H1 (cell line): ENCODE data around the gene APBA2. TPM values are rescaled to one million over a fixed set of nuclear protein-coding genes. Genes with fewer than 3 reads are reported as not detected.

Source experiments
- CTCF ChIA-PET: fragments of 300-600 bp; sonication (Branson Sonifier 250); formaldehyde crosslinking; loops from one replicate; lab custom pipeline; 2021; ENCODE audit not compliant: partially characterized antibody; lab: Charles Lee
- POLR2A ChIA-PET: fragments of 300-600 bp; sonication (Branson Sonifier 250); formaldehyde crosslinking; loops from one replicate; lab custom pipeline; 2021; ENCODE audit warnings: inconsistent platforms; ENCODE audit not compliant: partially characterized antibody; lab: Charles Lee
- DNase-seq, 2 experiments: peaks; one replicate each; pipeline versions ENCODE4 v3.0.0 to v3.0.0-alpha.2; 2010 to 2022; ENCODE audit warnings: low spot score in 2 of 2, low read depth in 1 of 2, mixed read lengths in 1 of 2
- FAIRE-seq: peaks from 2 replicates; lab custom pipeline; 2011; peaks lifted over from hg19 to GRCh38; lab: Jason Lieb, UNC
- H2AFZ ChIP-seq: 2 replicates; pipeline ENCODE4 v1.8.1; 2012; ENCODE audit warnings: low read length, inconsistent platforms
- H2AK5ac ChIP-seq: 2 replicates; pipeline ENCODE4 v1.6.1; 2013; ENCODE audit warnings: low read depth, low read length
- H2BK120ac ChIP-seq: replicated peaks from 2 replicates; pipeline ENCODE3; 2013; ENCODE audit warnings: low read depth, low read length, inconsistent platforms
- H2BK12ac ChIP-seq: 2 replicates; pipeline ENCODE4 v1.6.1; 2013; ENCODE audit warnings: low read depth, low read length
- H2BK15ac ChIP-seq: 2 replicates; pipeline ENCODE4 v1.6.1; 2013; ENCODE audit warnings: low read length
- H2BK20ac ChIP-seq: 2 replicates; pipeline ENCODE4 v1.6.1; 2013; ENCODE audit warnings: low read length
- H2BK5ac ChIP-seq: 2 replicates; pipeline ENCODE4 v1.6.1; 2013; ENCODE audit warnings: low read depth, low read length
- H3K14ac ChIP-seq: 2 replicates; pipeline ENCODE4 v1.6.1; 2013; ENCODE audit warnings: inconsistent platforms; ENCODE audit not compliant: insufficient read length
- H3K18ac ChIP-seq: 2 replicates; pipeline ENCODE4 v1.6.1; 2013; ENCODE audit warnings: low read length; ENCODE audit errors: extremely low read depth
- H3K23ac ChIP-seq: 2 replicates; pipeline ENCODE4 v1.6.1; 2013; ENCODE audit warnings: inconsistent platforms; ENCODE audit not compliant: insufficient read length
- H3K23me2 ChIP-seq: 2 replicates; pipeline ENCODE4 v1.6.1; 2013; ENCODE audit warnings: low read depth, low read length
- H3K27ac ChIP-seq: 2 replicates; pipeline ENCODE4 v1.6.1; 2011; ENCODE audit warnings: low read depth, low read length, inconsistent platforms
- H3K27me3 ChIP-seq, 4 experiments: replicated peaks in 1 of 4; 1 replicate in 1 of 4; 2 replicates in 3 of 4; pipeline versions ENCODE4 v1.6.1 to v1.8.1; 2011 to 2013; ENCODE audit warnings: low read length in 3 of 4, mild to moderate bottlenecking in 3 of 4, inconsistent platforms in 2 of 4, mixed read lengths in 2 of 4, moderate library complexity in 1 of 4; ENCODE audit not compliant: control insufficient read depth in 3 of 4, insufficient read depth in 3 of 4; ENCODE audit errors: extremely low read depth in 1 of 4
- H3K36me3 ChIP-seq, 4 experiments: 2 replicates each; pipeline versions ENCODE4 v1.6.1 to v1.8.1; 2011 to 2013; ENCODE audit warnings: mild to moderate bottlenecking in 4 of 4, low read length in 3 of 4, moderate library complexity in 2 of 4, control low read depth in 1 of 4, inconsistent platforms in 1 of 4; ENCODE audit not compliant: insufficient read depth in 4 of 4, control insufficient read depth in 2 of 4
- H3K4ac ChIP-seq: replicated peaks from 2 replicates; pipeline ENCODE3; 2013; ENCODE audit warnings: low read length, low read depth, mixed read lengths, inconsistent platforms; ENCODE audit not compliant: insufficient read length
- H3K4me1 ChIP-seq, 4 experiments: replicated peaks in 1 of 4; 1 replicate in 1 of 4; 2 replicates in 3 of 4; pipeline versions ENCODE4 v1.6.1 to v1.8.1; 2011 to 2013; ENCODE audit warnings: low read length in 3 of 4, inconsistent platforms in 2 of 4, mixed read lengths in 1 of 4; ENCODE audit not compliant: insufficient read depth in 4 of 4, control insufficient read depth in 3 of 4
- H3K4me2 ChIP-seq, 2 experiments: 2 replicates each; pipeline versions ENCODE4 v1.6.1 to v1.8.1; 2011 to 2013; ENCODE audit warnings: low read depth in 2 of 2, low read length in 2 of 2, control low read depth in 1 of 2, inconsistent platforms in 1 of 2, mild to moderate bottlenecking in 1 of 2; ENCODE audit not compliant: insufficient read depth in 1 of 2
- H3K4me3 ChIP-seq, 4 experiments: fragments of 200-600, 300-600 bp in 1 of 4; sonication (generic), shearing (Covaris generic), sonication (Bioruptor Twin) in 1 of 4; 2 replicates each; pipeline versions ENCODE4 v1.5.1 to v1.8.1; 2011 to 2016; ENCODE audit warnings: low read length in 4 of 4, low read depth in 3 of 4, control low read depth in 2 of 4, inconsistent platforms in 2 of 4, mild to moderate bottlenecking in 2 of 4, mixed read lengths in 1 of 4, moderate library complexity in 1 of 4; ENCODE audit not compliant: insufficient read depth in 2 of 4; ENCODE audit errors: extremely low read depth in 1 of 4
- H3K56ac ChIP-seq: replicated peaks from 2 replicates; pipeline ENCODE3; 2013; ENCODE audit warnings: low read depth, mild to moderate bottlenecking, mixed read lengths, low read length, inconsistent platforms; ENCODE audit not compliant: insufficient read length
- H3K79me1 ChIP-seq: 2 replicates; pipeline ENCODE4 v1.6.1; 2013; ENCODE audit warnings: low read depth, low read length, control low read depth
- H3K79me2 ChIP-seq, 2 experiments: 2 replicates each; pipeline versions ENCODE4 v1.6.1 to v1.8.1; 2012 to 2013; ENCODE audit warnings: low read length in 2 of 2, mild to moderate bottlenecking in 2 of 2, inconsistent platforms in 1 of 2; ENCODE audit not compliant: insufficient read depth in 2 of 2, control insufficient read depth in 1 of 2
- H3K9ac ChIP-seq, 4 experiments: replicated peaks in 1 of 4; 1 replicate in 1 of 4; 2 replicates in 3 of 4; pipeline versions ENCODE4 v1.6.1 to v1.8.1; 2011 to 2013; ENCODE audit warnings: low read depth in 3 of 4, low read length in 3 of 4, control low read depth in 2 of 4, mild to moderate bottlenecking in 2 of 4, moderate library complexity in 2 of 4, inconsistent platforms in 1 of 4; ENCODE audit errors: extremely low read depth in 1 of 4
- H3K9me3 ChIP-seq, 2 experiments: 2 replicates each; pipeline versions ENCODE4 v1.6.1 to v1.8.1; 2012 to 2013; ENCODE audit warnings: mild to moderate bottlenecking in 2 of 2, moderate library complexity in 2 of 2, control low read depth in 1 of 2, inconsistent platforms in 1 of 2, low read depth in 1 of 2, low read length in 1 of 2, mixed read lengths in 1 of 2; ENCODE audit not compliant: insufficient read depth in 2 of 2
- H4K20me1 ChIP-seq, 2 experiments: replicated peaks in 1 of 2; 2 replicates each; pipeline versions ENCODE3 to v1.8.1; 2011 to 2013; ENCODE audit warnings: inconsistent platforms in 2 of 2, low read length in 2 of 2, mild to moderate bottlenecking in 1 of 2; ENCODE audit not compliant: insufficient read depth in 2 of 2, control insufficient read depth in 1 of 2
- H4K5ac ChIP-seq: 2 replicates; pipeline ENCODE4 v1.6.1; 2013; ENCODE audit warnings: low read length, low read depth, mixed read lengths, inconsistent platforms; ENCODE audit not compliant: insufficient read length
- H4K8ac ChIP-seq: 2 replicates; pipeline ENCODE4 v1.8.0; 2013; ENCODE audit warnings: mild to moderate bottlenecking, moderate library complexity, low read length, inconsistent platforms; ENCODE audit not compliant: insufficient read depth; ENCODE audit errors: extremely low read depth
- H4K91ac ChIP-seq: replicated peaks from 2 replicates; pipeline ENCODE3; 2013; ENCODE audit warnings: low read length, mixed read lengths, inconsistent platforms; ENCODE audit not compliant: insufficient read length
- CHD1 ChIP-seq: IDR thresholded peaks from 2 replicates; pipeline ENCODE4 v1.6.1; 2012; ENCODE audit warnings: low read depth, low read length, improper control_type of control experiment
- EGR1 ChIP-seq: IDR thresholded peaks from 2 replicates; pipeline ENCODE4 v1.6.1; 2011; ENCODE audit warnings: low read depth, low read length, borderline replicate concordance
- GABPA ChIP-seq: IDR thresholded peaks from 2 replicates; pipeline ENCODE4 v1.6.1; 2011; ENCODE audit warnings: mild to moderate bottlenecking, low read length, moderate library complexity, borderline replicate concordance; ENCODE audit not compliant: insufficient read depth
- HDAC2 ChIP-seq, 2 experiments: fragments of 300-600 bp in 1 of 2; sonication (generic) in 1 of 2; IDR thresholded peaks; 2 replicates each; pipeline ENCODE4 v1.6.1; 2011 to 2012; ENCODE audit warnings: low read depth in 2 of 2, low read length in 2 of 2, mild to moderate bottlenecking in 2 of 2, moderate library complexity in 2 of 2, borderline replicate concordance in 1 of 2, inconsistent platforms in 1 of 2
- HDAC6 ChIP-seq: IDR thresholded peaks from one replicate; pipeline ENCODE4 v1.7.1; 2012; ENCODE audit warnings: low read depth, mild to moderate bottlenecking, inconsistent platforms, low read length, moderate library complexity
- KDM5A ChIP-seq: fragments of 200-600 bp; IDR thresholded peaks from 2 replicates; pipeline ENCODE4 v1.7.1; 2012; ENCODE audit warnings: mild to moderate bottlenecking, low read length, inconsistent platforms, mixed read lengths
- POU5F1 ChIP-seq: IDR thresholded peaks from 2 replicates; pipeline ENCODE4 v1.6.1; 2011; ENCODE audit warnings: low read depth, mild to moderate bottlenecking, low read length, moderate library complexity
- RBBP5 ChIP-seq: IDR thresholded peaks from 2 replicates; pipeline ENCODE4 v1.7.1; 2012; ENCODE audit warnings: low read depth, mild to moderate bottlenecking, inconsistent platforms, low read length, moderate library complexity, borderline replicate concordance
- TAF7 ChIP-seq: optimal IDR thresholded peaks from 2 replicates; pipeline ENCODE3; 2011; ENCODE audit warnings: low read depth, mild to moderate bottlenecking, inconsistent platforms, low read length, moderate library complexity, borderline replicate concordance
- ZNF274 ChIP-seq: IDR thresholded peaks from 2 replicates; pipeline ENCODE4 v1.7.0; 2012; ENCODE audit warnings: low read length, borderline replicate concordance; ENCODE audit errors: extremely low read depth
- WGBS, 2 experiments: shearing (Covaris generic) in 1 of 2; methylation state at CpG; one replicate each; pipeline versions ENCODE4 v1.1.6 to v1.1.7; 2013 to 2015; ENCODE audit warnings: low lambda C conversion rate in 2 of 2, mixed read lengths in 2 of 2, inconsistent platforms in 1 of 2, low coverage in 1 of 2, missing lambda C conversion rate in 1 of 2; ENCODE audit not compliant: insufficient replicate concordance in 2 of 2, insufficient coverage in 1 of 2, insufficient read length in 1 of 2; ENCODE audit errors: extremely low coverage in 1 of 2, missing lambda C conversion rate in 1 of 2; 5-methylcytosine and 5-hydroxymethylcytosine counted together
- polyA plus RNA-seq, 7 experiments: library from polyadenylated mRNA; depleted of rRNA in 3 of 7; stranded (reverse) in 5 of 7; unstranded in 2 of 7; fragments of >200 nt in 5 of 7; fragments of 200-250 nt in 2 of 7; gene quantifications; 1 replicate in 5 of 7; 2 replicates in 1 of 7; 4 replicates in 1 of 7; pipeline versions ENCODE4 v1.2.1 to v1.2.3, GENCODE V29; 2011 to 2013; ENCODE audit warnings: missing spikeins in 2 of 7, mixed read lengths in 2 of 7
- total RNA-seq: library from RNA; stranded (reverse); fragmentation: NEBNext Ultra II Directional; extraction: Animal tissue kit (Norgen Biotek cat#: 25700); gene quantifications from 2 replicates; pipeline ENCODE4 v1.2.1, GENCODE V29; 2021

APBA2 gene
- total and polyA plus RNA-seq, 2 of the 8 experiments (the other 6 are each of a cell fraction or from before 2014, with no cell fraction given): 15.5 to 19.0 TPM

- H3K14ac ChIP-seq: no peak overlapping the region
- no peak overlapping the region for H3K4me3 ChIP-seq
- CTCF ChIA-PET: interaction anchor here (0.6 to 4.0 kb wide), 10 partner anchors 9 to 124 kb away, joined by 3 to 21 read pairs (median 5); no protein-coding TSS in a partner anchor
- no peak overlapping the region for H3K4me2 ChIP-seq
- H3K18ac ChIP-seq: no peak overlapping the region
- H2BK15ac ChIP-seq: no peak overlapping the region
- H3K27me3 ChIP-seq: no peaks in the 10 kb centered on the region; a peak in 1 of 7 replicates
- H3K36me3 ChIP-seq: no peaks in the 10 kb centered on the region
- H3K27ac ChIP-seq: no peak overlapping the region
- H3K56ac ChIP-seq: no peak overlapping the region
- no peak overlapping the region for H2BK120ac ChIP-seq
- H4K5ac ChIP-seq: no peak overlapping the region
- H4K8ac ChIP-seq: no peak overlapping the region
- no peaks in the 10 kb centered on the region for H4K20me1 ChIP-seq
- no peaks in the 10 kb centered on the region for H3K79me2 ChIP-seq
- no peak overlapping the region for H2AK5ac ChIP-seq
- no peak for FAIRE-seq
- no peaks in the 10 kb centered on the region for H3K9me3 ChIP-seq
- H2BK5ac ChIP-seq: no peak overlapping the region
- no peaks in the 10 kb centered on the region for H3K23me2 ChIP-seq
- 89% methylated on average over 13 of the region's 13 CpGs; no CpG with 5 or more reads in 1 of the 2 experiments for WGBS, 2 experiments
- no peaks in the 10 kb centered on the region for H3K79me1 ChIP-seq
- H2AFZ ChIP-seq: no peak overlapping the region
- H3K4me1 ChIP-seq: peaks cover 0 to 2% (median 1%) of the 10 kb centered on the region in 4 experiments; a peak in 2 of 7 replicates
- no peak overlapping the region for H3K4ac ChIP-seq
- no peak overlapping the region for H3K23ac ChIP-seq
- DNase-seq: no peak
- H3K9ac ChIP-seq: no peak overlapping the region
- H4K91ac ChIP-seq: no peak overlapping the region
- H2BK12ac ChIP-seq: no peak overlapping the region
- H2BK20ac ChIP-seq: no peak overlapping the region
- POLR2A ChIA-PET: no interaction called here
- TF ChIP-seq ZNF274 (no peak), GABPA (no peak), RBBP5 (no peak), CHD1 (no peak), TAF7 (no peak), EGR1 (no peak), POU5F1 (no peak), HDAC2 (IDR thresholded peaks at IDR 0.05; ENCODE audit: borderline replicate concordance in 1 of 2, low read depth in 2 of 2, low read length in 2 of 2) (no peak), KDM5A (no peak), HDAC6 (no peak)
These were observed 93.6 kb downstream of the APBA2 start for GRCh38 chr15:28979208-28979841.
